Endothelial cell of umbilical vein (primary cell): ENCODE data around the gene ASZ1. TPM values are rescaled to one million over a fixed set of nuclear protein-coding genes. Genes with fewer than 3 reads are reported as not detected.

Experiments used
- BruUV-seq: library from RNA; stranded (reverse); fragments of 400-500 nt; replicated peaks from 2 replicates; lab custom pipeline; 2021; lab: Mats Ljungman, UMichigan
- CTCF ChIA-PET: fragments of 300-600, 350-600 bp; sonication (Branson Sonifier 250); formaldehyde crosslinking; loops from one replicate; lab custom pipeline; 2021; ENCODE audit warnings: antibody characterized with exemption, inconsistent platforms; lab: Charles Lee
- POLR2A ChIA-PET: fragments of 300-600, 350-600 bp; sonication (Branson Sonifier 250); formaldehyde crosslinking; loops from one replicate; lab custom pipeline; 2021; ENCODE audit warnings: antibody characterized with exemption, inconsistent platforms; lab: Charles Lee
- DNase-seq: peaks from one replicate; pipeline ENCODE4 v3.0.0-alpha.2; 2011; ENCODE audit warnings: low read depth, low spot score
- FAIRE-seq: peaks from 2 replicates; lab custom pipeline; 2011; peaks lifted over from hg19 to GRCh38; lab: Jason Lieb, UNC
- H2AFZ ChIP-seq: 2 replicates; pipeline ENCODE4 v1.6.0; 2012; ENCODE audit warnings: low read depth, low read length, control low read depth, inconsistent platforms
- H3K27ac ChIP-seq: 2 replicates; pipeline ENCODE4 v1.5.1; 2011; ENCODE audit warnings: low read depth, mild to moderate bottlenecking, control low read depth, low read length, moderate library complexity; ENCODE audit not compliant: insufficient read depth
- H3K27me3 ChIP-seq, 2 experiments: 2 replicates each; pipeline versions ENCODE4 v1.6.0 to v1.6.1; 2011; ENCODE audit warnings: low read length in 2 of 2, mixed read lengths in 1 of 2; ENCODE audit not compliant: control insufficient read depth in 2 of 2, insufficient read depth in 2 of 2
- H3K36me3 ChIP-seq, 2 experiments: 2 replicates in 1 of 2; 3 replicates in 1 of 2; pipeline ENCODE4 v1.5.1; 2011; ENCODE audit warnings: low read length in 2 of 2, mild to moderate bottlenecking in 1 of 2, moderate library complexity in 1 of 2; ENCODE audit not compliant: control insufficient read depth in 2 of 2, insufficient read depth in 2 of 2; ENCODE audit errors: extremely low read depth in 1 of 2
- H3K4me1 ChIP-seq: 3 replicates; pipeline ENCODE4 v1.5.1; 2011; ENCODE audit warnings: mild to moderate bottlenecking, low read length; ENCODE audit not compliant: control insufficient read depth, insufficient read depth; ENCODE audit errors: extremely low read depth
- H3K4me2 ChIP-seq: 2 replicates; pipeline ENCODE4 v1.6.1; 2011; ENCODE audit warnings: low read length, control low read depth, mixed read lengths; ENCODE audit not compliant: insufficient read depth
- H3K4me3 ChIP-seq, 3 experiments: fragments of 200-600 bp in 1 of 3; sonication (generic), shearing (Covaris generic) in 1 of 3; replicated peaks in 1 of 3; 2 replicates each; pipeline ENCODE4 v1.5.1; 2011 to 2016; ENCODE audit warnings: control low read depth in 3 of 3, low read length in 3 of 3, mild to moderate bottlenecking in 2 of 3, inconsistent platforms in 1 of 3, low read depth in 1 of 3, moderate library complexity in 1 of 3; ENCODE audit not compliant: insufficient read depth in 1 of 3
- H3K79me2 ChIP-seq: 2 replicates; pipeline ENCODE4 v1.6.0; 2012; ENCODE audit warnings: low read length, inconsistent platforms; ENCODE audit not compliant: control insufficient read depth, insufficient read depth
- H3K9ac ChIP-seq: replicated peaks from 2 replicates; pipeline ENCODE3; 2011; ENCODE audit warnings: low read length, control low read depth; ENCODE audit not compliant: insufficient read depth; ENCODE audit errors: extremely low read depth
- H3K9me1 ChIP-seq: replicated peaks from 3 replicates; pipeline ENCODE4 v1.6.0; 2011; ENCODE audit warnings: mild to moderate bottlenecking, low read length; ENCODE audit not compliant: control insufficient read depth, insufficient read depth; ENCODE audit errors: extremely low read depth
- H3K9me3 ChIP-seq: replicated peaks from 2 replicates; pipeline ENCODE4 v1.5.1; 2012; ENCODE audit warnings: low read length, inconsistent platforms; ENCODE audit not compliant: control insufficient read depth, insufficient read depth
- H4K20me1 ChIP-seq: replicated peaks from 2 replicates; pipeline ENCODE3; 2011; ENCODE audit warnings: mild to moderate bottlenecking, low read length; ENCODE audit not compliant: control insufficient read depth, insufficient read depth; ENCODE audit errors: extremely low read depth
- EZH2 ChIP-seq: IDR thresholded peaks from 2 replicates; pipeline ENCODE4 v1.6.1; 2012; ENCODE audit warnings: borderline replicate concordance, low read depth, mild to moderate bottlenecking, moderate library complexity, low read length, inconsistent platforms; ENCODE audit not compliant: severe bottlenecking
- FOS ChIP-seq: IDR thresholded peaks from 2 replicates; pipeline ENCODE4 v1.6.1; 2011; ENCODE audit warnings: mild to moderate bottlenecking, low read length, moderate library complexity, borderline replicate concordance; ENCODE audit not compliant: insufficient read depth
- GATA2 ChIP-seq: IDR thresholded peaks from 2 replicates; pipeline ENCODE4 v1.7.0; 2011; ENCODE audit warnings: low read depth, mild to moderate bottlenecking, moderate library complexity, mixed read lengths, low read length; ENCODE audit not compliant: insufficient read length, insufficient read depth
- JUN ChIP-seq: IDR thresholded peaks from 2 replicates; pipeline ENCODE4 v1.6.1; 2011; ENCODE audit warnings: borderline replicate concordance, low read depth; ENCODE audit not compliant: insufficient read length, insufficient read depth
- MAX ChIP-seq: IDR thresholded peaks from 2 replicates; pipeline ENCODE4 v1.6.1; 2011; ENCODE audit not compliant: insufficient read depth, insufficient read length
- MYC ChIP-seq: IDR thresholded peaks from one replicate; pipeline ENCODE4 v1.6.1; 2011; ENCODE audit warnings: mild to moderate bottlenecking, low read depth, low read length
- POLR2A ChIP-seq: IDR thresholded peaks from 2 replicates; pipeline ENCODE4 v1.6.1; 2012; ENCODE audit warnings: low read depth, mild to moderate bottlenecking, control low read depth, low read length
- POLR2AphosphoS5 ChIP-seq: IDR thresholded peaks from 2 replicates; pipeline ENCODE4 v1.6.1; 2012; ENCODE audit warnings: low read depth, mild to moderate bottlenecking, control low read depth, low read length, moderate library complexity; ENCODE audit not compliant: insufficient read depth
- dilution Hi-C: fragments of 300-500 bp; cut with MboI; formaldehyde crosslinking; loops from one replicate; pipeline ENCODE4 v1.15.0; 2019; ENCODE audit warnings: low sequenced_read_pairs; ENCODE audit not compliant: extremely low pct_ligation_motif_present
- intact Hi-C: fragments of 100-400 bp; cut with micrococcal nuclease; formaldehyde crosslinking; loops from one replicate; pipeline ENCODE4 v1.10.0; 2022
- polyA plus RNA-seq, 4 experiments: library from polyadenylated mRNA; depleted of rRNA in 3 of 4; stranded (reverse) in 3 of 4; unstranded in 1 of 4; fragments of >200 nt; gene quantifications; 2 replicates each; pipeline versions ENCODE4 v1.2.1 to v1.2.3, GENCODE V29; 2011 to 2012; ENCODE audit warnings: missing spikeins in 1 of 4
- total RNA-seq: library from RNA; stranded (reverse); gene quantifications from 2 replicates; pipeline ENCODE4 v1.2.3, GENCODE V29; 2021
- TF ChIP-seq, protein P1 (sequence below), 2 donors: IDR thresholded peaks; 1 replicate in 1 of 2; 2 replicates in 1 of 2; pipeline ENCODE4 v1.5.1; 2011; ENCODE audit warnings: low read length in 2 of 2, mild to moderate bottlenecking in 2 of 2, moderate library complexity in 2 of 2, control low read depth in 1 of 2, inconsistent platforms in 1 of 2, low read depth in 1 of 2; ENCODE audit not compliant: insufficient read depth in 1 of 2; ENCODE audit errors: extremely low read depth in 1 of 2

The ASZ1 gene
- total and polyA plus RNA-seq, 2 donors (not counting 3 experiments of a cell fraction or from before 2014, with no cell fraction given) = not detected

GRCh38 chr7:117444646-117445045, 17.4 kb upstream of the ASZ1 start:
- Histone ChIP-seq H3K4me1 (no peaks in the 10 kb centered on the region), H3K79me2 (no peaks in the 10 kb centered on the region), H3K9ac (no peak overlapping the region), H2AFZ (no peak overlapping the region), H3K27me3 (peaks cover 0 to 2% of the 10 kb centered on the region in 2 experiments), H3K4me2 (no peak overlapping the region), H3K27ac (no peak overlapping the region), H3K36me3 (no peaks in the 10 kb centered on the region), H4K20me1 (no peaks in the 10 kb centered on the region), H3K9me3 (no peaks in the 10 kb centered on the region), H3K9me1 (no peaks in the 10 kb centered on the region), H3K4me3 (no peak overlapping the region)
- TF ChIP-seq, protein P1, sequence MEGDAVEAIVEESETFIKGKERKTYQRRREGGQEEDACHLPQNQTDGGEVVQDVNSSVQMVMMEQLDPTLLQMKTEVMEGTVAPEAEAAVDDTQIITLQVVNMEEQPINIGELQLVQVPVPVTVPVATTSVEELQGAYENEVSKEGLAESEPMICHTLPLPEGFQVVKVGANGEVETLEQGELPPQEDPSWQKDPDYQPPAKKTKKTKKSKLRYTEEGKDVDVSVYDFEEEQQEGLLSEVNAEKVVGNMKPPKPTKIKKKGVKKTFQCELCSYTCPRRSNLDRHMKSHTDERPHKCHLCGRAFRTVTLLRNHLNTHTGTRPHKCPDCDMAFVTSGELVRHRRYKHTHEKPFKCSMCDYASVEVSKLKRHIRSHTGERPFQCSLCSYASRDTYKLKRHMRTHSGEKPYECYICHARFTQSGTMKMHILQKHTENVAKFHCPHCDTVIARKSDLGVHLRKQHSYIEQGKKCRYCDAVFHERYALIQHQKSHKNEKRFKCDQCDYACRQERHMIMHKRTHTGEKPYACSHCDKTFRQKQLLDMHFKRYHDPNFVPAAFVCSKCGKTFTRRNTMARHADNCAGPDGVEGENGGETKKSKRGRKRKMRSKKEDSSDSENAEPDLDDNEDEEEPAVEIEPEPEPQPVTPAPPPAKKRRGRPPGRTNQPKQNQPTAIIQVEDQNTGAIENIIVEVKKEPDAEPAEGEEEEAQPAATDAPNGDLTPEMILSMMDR (IDR thresholded peaks at IDR 0.05; ENCODE audit: extremely low read depth in 1 of 2, insufficient read depth in 1 of 2, low read depth in 1 of 2, low read length in 2 of 2) = no peak
- no peak for TF ChIP-seq FOS
- no peak for TF ChIP-seq POLR2A
- TF ChIP-seq MAX = no peak
- TF ChIP-seq POLR2AphosphoS5 = no peak
- TF ChIP-seq MYC = no peak
- TF ChIP-seq GATA2 = no peak
- TF ChIP-seq JUN = no peak
- no peak for TF ChIP-seq EZH2
- POLR2A ChIA-PET = no interaction called here
- DNase-seq (no peak), FAIRE-seq (no peak)
- dilution Hi-C loops = no loop called here
- CTCF ChIA-PET = interaction anchor here (1.5 to 1.9 kb wide), 2 partner anchors 10 to 14 kb away, joined by 3 to 8 read pairs; no protein-coding TSS in a partner anchor
- no TSS peak for BruUV-seq
- intact Hi-C loops = no loop called here
